SK-N-SH treated with all-trans-retinoic acid at 6 μM for 48 hours (cell line): ENCODE measurements around the gene GREB1.

Experiments used
- ATAC-seq: fragments of 200-7000 bp; cut with Tn5 transposase; 3 replicates; pipeline ENCODE4 v1.9.1; 2020; ENCODE audit warnings: mild to moderate bottlenecking, moderate library complexity
- ARNTL ChIP-seq: fragments of 450-650 bp; formaldehyde crosslinking; IDR thresholded peaks from 2 replicates; pipeline ENCODE4 v1.5.0; 2020; ENCODE audit warnings: low read depth, mild to moderate bottlenecking, moderate library complexity, borderline replicate concordance
- BACH2 ChIP-seq: fragments of 250-450 bp; sonication (Bioruptor Pico); IDR thresholded peaks from 2 replicates; pipeline ENCODE4 v1.9.0; 2021; ENCODE audit warnings: mild to moderate bottlenecking, borderline replicate concordance
- CREB5 ChIP-seq: fragments of 250-450 bp; sonication (Bioruptor Pico); IDR thresholded peaks from 2 replicates; pipeline ENCODE4 v1.5.1; 2020; ENCODE audit warnings: low read depth, mild to moderate bottlenecking, moderate library complexity
- CSRNP3 ChIP-seq: fragments of 250-450 bp; sonication (Bioruptor Pico); IDR thresholded peaks from 2 replicates; pipeline ENCODE4 v1.5.1; 2021; ENCODE audit warnings: mild to moderate bottlenecking, moderate library complexity
- ESRRG ChIP-seq: fragments of 250-450 bp; sonication (Bioruptor Pico); IDR thresholded peaks from 2 replicates; pipeline ENCODE4 v1.6.1; 2021; ENCODE audit warnings: mild to moderate bottlenecking
- ISL1 ChIP-seq: fragments of 250-450 bp; sonication (Bioruptor Pico); IDR thresholded peaks from 2 replicates; pipeline ENCODE4 v2.1.2; 2022; ENCODE audit warnings: mild to moderate bottlenecking, moderate library complexity
- OSR1 ChIP-seq: fragments of 250-450 bp; sonication (Bioruptor Pico); IDR thresholded peaks from 2 replicates; pipeline ENCODE4 v1.8.0; 2022; ENCODE audit warnings: moderate library complexity, mild to moderate bottlenecking, inconsistent platforms
- PATZ1 ChIP-seq: fragments of 250-450 bp; sonication (Bioruptor Pico); IDR thresholded peaks from 2 replicates; pipeline ENCODE4 v1.8.0; 2020; ENCODE audit warnings: mild to moderate bottlenecking, moderate library complexity, borderline replicate concordance
- POU6F1 ChIP-seq: fragments of 250-450 bp; sonication (Bioruptor Pico); IDR thresholded peaks from 2 replicates; pipeline ENCODE4 v1.8.0; 2021; ENCODE audit warnings: low read depth, mild to moderate bottlenecking, moderate library complexity, borderline replicate concordance
- PPARA ChIP-seq: fragments of 250-450 bp; sonication (Bioruptor Pico); IDR thresholded peaks from 2 replicates; pipeline ENCODE4 v1.5.0; 2020; ENCODE audit warnings: mild to moderate bottlenecking, borderline replicate concordance
- TCF4 ChIP-seq: fragments of 250-450 bp; sonication (Bioruptor Pico); IDR thresholded peaks from 2 replicates; pipeline ENCODE4 v1.8.0; 2021; ENCODE audit warnings: mild to moderate bottlenecking, moderate library complexity, borderline replicate concordance
- TOX ChIP-seq: fragments of 250-450 bp; sonication (Bioruptor Pico); IDR thresholded peaks from 2 replicates; pipeline ENCODE4 v1.8.0; 2021; ENCODE audit warnings: mild to moderate bottlenecking, moderate library complexity, borderline replicate concordance
- TSHZ2 ChIP-seq: fragments of 250-450 bp; sonication (Bioruptor Pico); IDR thresholded peaks from 2 replicates; pipeline ENCODE4 v1.5.0; 2020; ENCODE audit warnings: mild to moderate bottlenecking, moderate library complexity
- ZFP3 ChIP-seq: fragments of 250-450 bp; sonication (Bioruptor Pico); IDR thresholded peaks from 2 replicates; pipeline ENCODE4 v1.5.0; 2020; ENCODE audit warnings: mild to moderate bottlenecking, moderate library complexity
- ZFP30 ChIP-seq: fragments of 450-650 bp; formaldehyde crosslinking; IDR thresholded peaks from 2 replicates; pipeline ENCODE4 v1.5.0; 2022; ENCODE audit warnings: mild to moderate bottlenecking, moderate library complexity
- ZNF565 ChIP-seq: fragments of 450-650 bp; formaldehyde crosslinking; conservative IDR thresholded peaks from 2 replicates; pipeline ENCODE4 v1.5.0; 2020; ENCODE audit warnings: low read depth, mild to moderate bottlenecking, moderate library complexity
- ZNF70 ChIP-seq: fragments of 450-650 bp; formaldehyde crosslinking; IDR thresholded peaks from 2 replicates; pipeline ENCODE4 v1.5.0; 2020; ENCODE audit warnings: mild to moderate bottlenecking, moderate library complexity
- ZNF8 ChIP-seq: fragments of 450-650 bp; formaldehyde crosslinking; IDR thresholded peaks from 2 replicates; pipeline ENCODE4 v1.5.0; 2020; ENCODE audit warnings: mild to moderate bottlenecking, moderate library complexity

The GREB1 gene

GRCh38 chr2:11622611-11623010 is 88.8 kb downstream of the GREB1 start:
- TF ChIP-seq PPARA (CRISPR knock-in tag) (no peak), ZFP30 (CRISPR knock-in tag) (no peak), OSR1 (CRISPR knock-in tag) (no peak), ARNTL (CRISPR knock-in tag) (no peak), ESRRG (CRISPR knock-in tag) (no peak), TSHZ2 (CRISPR knock-in tag) (no peak)
- TF ChIP-seq, all 23 proteins: peak for 0

GRCh38 chr2:11624893-11625292 is 91.0 kb downstream of the GREB1 start:
- no peak for ATAC-seq

More at GRCh38 chr2:11622611-11623010, 88.8 kb downstream of the GREB1 start:
- ATAC-seq, result no peak

GRCh38 chr2:11625671-11626070 is 91.8 kb downstream of the GREB1 start:
- no peak for ATAC-seq
- no peak for TF ChIP-seq ZNF565 (CRISPR knock-in tag)
- no peak for TF ChIP-seq ISL1 (CRISPR knock-in tag)
- TF ChIP-seq ESRRG (CRISPR knock-in tag), result no peak
- TF ChIP-seq BACH2 (CRISPR knock-in tag), result no peak
- TF ChIP-seq ARNTL (CRISPR knock-in tag), result no peak
- TF ChIP-seq POU6F1, result no peak
- TF ChIP-seq TSHZ2 (CRISPR knock-in tag), result no peak
- no peak for TF ChIP-seq CREB5 (CRISPR knock-in tag)
- no peak for TF ChIP-seq TOX (CRISPR knock-in tag)
- no peak for TF ChIP-seq ZFP3 (CRISPR knock-in tag)

More at GRCh38 chr2:11624893-11625292, 91.0 kb downstream of the GREB1 start:
- TF ChIP-seq TCF4 (CRISPR knock-in tag) (no peak), POU6F1 (no peak), ZNF8 (CRISPR knock-in tag) (no peak), ZNF70 (CRISPR knock-in tag) (no peak), ZFP30 (CRISPR knock-in tag) (no peak), ZFP3 (CRISPR knock-in tag) (no peak), TOX (CRISPR knock-in tag) (no peak), CSRNP3 (CRISPR knock-in tag) (no peak), PPARA (CRISPR knock-in tag) (no peak), PATZ1 (CRISPR knock-in tag) (no peak), ESRRG (CRISPR knock-in tag) (no peak), ZNF565 (CRISPR knock-in tag) (no peak)
